Ishikawa (cell line): ENCODE results near the gene ZC3H14.

Source experiments
- EP300 ChIP-seq: IDR thresholded peaks from 2 replicates; pipeline ENCODE4 v1.6.1; 2012; ENCODE audit warnings: borderline replicate concordance
- FOXM1 ChIP-seq: IDR thresholded peaks from 2 replicates; pipeline ENCODE4 v1.6.1; 2012; ENCODE audit warnings: low read depth, borderline replicate concordance
- MAX ChIP-seq: IDR thresholded peaks from 2 replicates; pipeline ENCODE4 v1.6.1; 2012
- RAD21 ChIP-seq: IDR thresholded peaks from 2 replicates; pipeline ENCODE4 v1.6.1; 2012; ENCODE audit warnings: low read depth
- USF1 ChIP-seq: IDR thresholded peaks from 2 replicates; pipeline ENCODE4 v1.6.1; 2012
- ZBTB7A ChIP-seq: IDR thresholded peaks from 2 replicates; pipeline ENCODE4 v1.6.1; 2012; ENCODE audit warnings: low read depth

GRCh38 chr14:88607829-88608228 is 45.0 kb downstream of the ZC3H14 start:
- TF ChIP-seq MAX (no peak), ZBTB7A (no peak), RAD21 (no peak), EP300 (no peak), USF1 (no peak), FOXM1 (no peak)
